ENCODE data around the gene LMBR1.

The LMBR1 gene

DNA sequence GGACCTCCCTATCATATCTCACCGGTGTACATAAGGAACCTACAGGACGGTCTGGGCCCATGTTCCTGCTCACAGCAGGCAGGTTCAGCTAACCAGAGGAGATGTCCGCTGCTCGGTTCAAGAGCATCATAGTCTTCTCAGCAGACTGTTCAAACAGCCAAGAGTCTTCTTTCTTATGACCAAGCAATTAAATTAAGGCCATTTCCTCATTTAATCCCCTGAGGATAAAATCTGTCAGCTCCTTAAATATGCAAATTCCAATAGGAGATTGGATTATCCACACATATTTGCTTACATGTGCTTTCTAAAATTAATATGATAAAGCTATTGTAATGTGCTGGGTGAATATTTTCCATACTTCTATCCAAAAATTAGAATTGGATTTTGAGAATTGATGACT, 59.7 kb downstream of the LMBR1 start:
- H3K4me3 ChIP-seq (ENCODE audit: low read depth in 1 of 2, low read length in 2 of 2) = no peak overlapping the region
- H3K79me2 ChIP-seq (ENCODE audit: insufficient read depth, low read length) = no peaks in the 10 kb centered on the region
- no peak overlapping the region for H3K4me2 ChIP-seq (ENCODE audit: insufficient read depth, low read length)
- H2AFZ ChIP-seq (ENCODE audit: low read depth, low read length) = no peak overlapping the region
- no peak overlapping the region for H3K27ac ChIP-seq (ENCODE audit: low read length)
- H3K9me3 ChIP-seq (ENCODE audit: insufficient read depth, low read length, severe bottlenecking) = no peaks in the 10 kb centered on the region
- no peaks in the 10 kb centered on the region for H3K4me1 ChIP-seq (ENCODE audit: insufficient read depth, low read length)
- H3K9ac ChIP-seq (ENCODE audit: low read depth, low read length) = no peak overlapping the region
- peaks cover 24% of the 10 kb centered on the region; the same call in 1 of the 2 replicates for H3K36me3 ChIP-seq (ENCODE audit: insufficient read depth, low read length)
- H3K27me3 ChIP-seq (ENCODE audit: insufficient read depth, low read length, poor library complexity) = no peaks in the 10 kb centered on the region
- no peak for DNase-seq
- H4K20me1 ChIP-seq (ENCODE audit: insufficient read depth, low read length) = peaks cover 4% of the 10 kb centered on the region; the same call in 1 of the 2 replicates
- ATAC-seq (ENCODE audit: insufficient read depth, low read depth) = no peak
- TF ChIP-seq EZH2 (IDR thresholded peaks at IDR 0.05; ENCODE audit: borderline replicate concordance, low read depth, low read length, severe bottlenecking) = no peak
- TF ChIP-seq, protein P1, sequence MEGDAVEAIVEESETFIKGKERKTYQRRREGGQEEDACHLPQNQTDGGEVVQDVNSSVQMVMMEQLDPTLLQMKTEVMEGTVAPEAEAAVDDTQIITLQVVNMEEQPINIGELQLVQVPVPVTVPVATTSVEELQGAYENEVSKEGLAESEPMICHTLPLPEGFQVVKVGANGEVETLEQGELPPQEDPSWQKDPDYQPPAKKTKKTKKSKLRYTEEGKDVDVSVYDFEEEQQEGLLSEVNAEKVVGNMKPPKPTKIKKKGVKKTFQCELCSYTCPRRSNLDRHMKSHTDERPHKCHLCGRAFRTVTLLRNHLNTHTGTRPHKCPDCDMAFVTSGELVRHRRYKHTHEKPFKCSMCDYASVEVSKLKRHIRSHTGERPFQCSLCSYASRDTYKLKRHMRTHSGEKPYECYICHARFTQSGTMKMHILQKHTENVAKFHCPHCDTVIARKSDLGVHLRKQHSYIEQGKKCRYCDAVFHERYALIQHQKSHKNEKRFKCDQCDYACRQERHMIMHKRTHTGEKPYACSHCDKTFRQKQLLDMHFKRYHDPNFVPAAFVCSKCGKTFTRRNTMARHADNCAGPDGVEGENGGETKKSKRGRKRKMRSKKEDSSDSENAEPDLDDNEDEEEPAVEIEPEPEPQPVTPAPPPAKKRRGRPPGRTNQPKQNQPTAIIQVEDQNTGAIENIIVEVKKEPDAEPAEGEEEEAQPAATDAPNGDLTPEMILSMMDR (IDR thresholded peaks at IDR 0.05; ENCODE audit: borderline replicate concordance, extremely low read depth, low read length, poor library complexity, severe bottlenecking) = no peak

DNA sequence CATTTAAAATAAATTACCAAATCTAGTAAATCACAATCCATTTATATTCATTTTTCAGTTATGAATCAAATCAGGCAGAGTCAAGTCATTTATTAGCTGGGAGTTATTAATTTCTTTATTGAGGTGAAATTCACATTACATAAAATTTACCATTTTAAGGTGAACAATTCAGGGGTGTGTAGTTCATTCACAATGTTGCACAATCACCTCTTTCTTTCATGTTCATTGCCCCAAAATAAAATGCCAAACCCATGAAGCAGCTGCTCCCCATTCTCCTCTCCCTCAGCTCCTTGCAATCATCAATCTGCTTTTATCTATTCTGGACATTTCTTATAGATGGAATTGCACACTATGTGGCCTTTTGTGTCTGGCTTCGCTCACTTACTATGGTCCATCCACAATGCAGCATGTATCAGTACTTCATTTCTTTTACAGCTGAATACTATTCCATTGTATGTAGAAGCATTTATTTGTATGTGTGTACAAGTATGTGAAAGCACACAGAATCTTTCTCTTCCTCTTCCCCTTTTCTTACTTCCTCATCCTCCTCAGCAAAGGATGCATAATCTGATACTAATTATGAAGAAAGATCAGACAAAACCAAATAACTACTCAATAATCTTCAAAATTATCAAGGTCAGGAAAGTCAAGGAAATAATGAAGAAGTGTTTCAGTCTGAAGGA, 60.6 kb downstream of the LMBR1 start:
- DNase-seq (no peak), ATAC-seq (ENCODE audit: insufficient read depth, low read depth) (no peak)
- H4K20me1 ChIP-seq (ENCODE audit: insufficient read depth, low read length) = peaks cover 4% of the 10 kb centered on the region; the same call in 1 of the 2 replicates
- H3K4me3 ChIP-seq (ENCODE audit: low read depth in 1 of 2, low read length in 2 of 2) = no peak overlapping the region
- H3K9ac ChIP-seq (ENCODE audit: low read depth, low read length) = no peak overlapping the region
- H3K4me1 ChIP-seq (ENCODE audit: insufficient read depth, low read length) = no peaks in the 10 kb centered on the region
- H2AFZ ChIP-seq (ENCODE audit: low read depth, low read length) = no peak overlapping the region
- H3K79me2 ChIP-seq (ENCODE audit: insufficient read depth, low read length) = no peaks in the 10 kb centered on the region
- no peak overlapping the region for H3K4me2 ChIP-seq (ENCODE audit: insufficient read depth, low read length)
- H3K9me3 ChIP-seq (ENCODE audit: insufficient read depth, low read length, severe bottlenecking) = no peaks in the 10 kb centered on the region
- H3K27me3 ChIP-seq (ENCODE audit: insufficient read depth, low read length, poor library complexity) = no peaks in the 10 kb centered on the region
- TF ChIP-seq, protein P1 (IDR thresholded peaks at IDR 0.05; ENCODE audit: borderline replicate concordance, extremely low read depth, low read length, poor library complexity, severe bottlenecking) = no peak
- no peak for TF ChIP-seq EZH2 (IDR thresholded peaks at IDR 0.05; ENCODE audit: borderline replicate concordance, low read depth, low read length, severe bottlenecking)
- H3K27ac ChIP-seq (ENCODE audit: low read length) = no peak overlapping the region
- H3K36me3 ChIP-seq (ENCODE audit: insufficient read depth, low read length) = peaks cover 24% of the 10 kb centered on the region; the same call in 1 of the 2 replicates

DNA sequence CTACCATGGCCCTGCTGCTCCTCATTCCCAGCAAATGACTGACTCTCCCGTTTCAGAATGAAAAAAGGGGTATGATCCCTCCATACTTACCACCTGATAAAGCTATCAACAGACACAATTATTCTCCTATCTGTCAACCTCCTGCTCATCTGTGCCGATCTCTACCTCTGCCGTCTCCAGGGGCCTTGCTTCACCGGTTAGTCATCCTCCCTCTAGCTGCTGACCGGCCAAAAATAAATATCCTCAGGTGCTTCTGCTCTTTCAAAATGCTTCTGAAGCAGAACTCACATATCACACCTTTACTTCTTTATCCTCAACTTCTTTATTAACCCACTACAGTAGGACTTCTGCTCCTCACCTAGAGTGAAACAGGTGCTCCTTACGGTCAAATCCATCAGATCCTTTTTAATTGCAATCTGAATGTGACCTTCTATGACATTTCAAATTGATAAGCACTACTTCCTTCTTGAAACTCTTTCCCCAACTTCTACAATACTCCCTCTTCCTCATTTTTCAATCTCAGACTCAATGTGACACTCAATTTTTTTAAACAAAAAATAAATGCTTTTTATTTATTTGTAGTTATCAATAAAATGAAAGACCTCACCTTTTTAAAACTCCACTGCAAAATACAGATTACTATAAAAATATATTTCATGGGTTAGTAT, 63.2 kb downstream of the LMBR1 start:
- TF ChIP-seq EZH2 (IDR thresholded peaks at IDR 0.05; ENCODE audit: borderline replicate concordance, low read depth, low read length, severe bottlenecking) = no peak
- TF ChIP-seq, protein P1 (IDR thresholded peaks at IDR 0.05; ENCODE audit: borderline replicate concordance, extremely low read depth, low read length, poor library complexity, severe bottlenecking) = no peak
- Histone ChIP-seq H3K36me3 (ENCODE audit: insufficient read depth, low read length) (peaks cover 29% of the 10 kb centered on the region), H3K4me1 (ENCODE audit: insufficient read depth, low read length) (no peaks in the 10 kb centered on the region), H3K27ac (ENCODE audit: low read length) (no peak overlapping the region), H3K4me2 (ENCODE audit: insufficient read depth, low read length) (no peak overlapping the region), H3K9ac (ENCODE audit: low read depth, low read length) (no peak overlapping the region), H3K9me3 (ENCODE audit: insufficient read depth, low read length, severe bottlenecking) (no peaks in the 10 kb centered on the region), H3K4me3 (ENCODE audit: low read depth in 1 of 2, low read length in 2 of 2) (no peak overlapping the region), H3K79me2 (ENCODE audit: insufficient read depth, low read length) (no peaks in the 10 kb centered on the region), H3K27me3 (ENCODE audit: insufficient read depth, low read length, poor library complexity) (no peaks in the 10 kb centered on the region), H4K20me1 (ENCODE audit: insufficient read depth, low read length) (peaks cover 4% of the 10 kb centered on the region; the same call in 1 of the 2 replicates), H2AFZ (ENCODE audit: low read depth, low read length) (no peak overlapping the region)
- DNase-seq (no peak), ATAC-seq (ENCODE audit: insufficient read depth, low read depth) (no peak)
